ENCODE data around the gene LRRC3.

The LRRC3 gene

GRCh38 chr21:44437371-44437695 lies 18.0 kb upstream of the LRRC3 start:
- Histone ChIP-seq H3K27ac (ENCODE audit: low read depth, low read length) (peak overlapping the region; percentile 77), H3K4me1 (ENCODE audit: control insufficient read depth, insufficient read depth, low read length) (peaks cover 10% of the 10 kb centered on the region), H3K27me3 (ENCODE audit: control insufficient read depth, insufficient read depth, low read length) (no peaks in the 10 kb centered on the region), H3K4me3 (ENCODE audit: low read length) (no peak overlapping the region), H3K36me3 (ENCODE audit: control insufficient read depth, insufficient read depth, low read length) (no peaks in the 10 kb centered on the region), H3K9ac (ENCODE audit: low read length) (no peak overlapping the region)

DNA sequence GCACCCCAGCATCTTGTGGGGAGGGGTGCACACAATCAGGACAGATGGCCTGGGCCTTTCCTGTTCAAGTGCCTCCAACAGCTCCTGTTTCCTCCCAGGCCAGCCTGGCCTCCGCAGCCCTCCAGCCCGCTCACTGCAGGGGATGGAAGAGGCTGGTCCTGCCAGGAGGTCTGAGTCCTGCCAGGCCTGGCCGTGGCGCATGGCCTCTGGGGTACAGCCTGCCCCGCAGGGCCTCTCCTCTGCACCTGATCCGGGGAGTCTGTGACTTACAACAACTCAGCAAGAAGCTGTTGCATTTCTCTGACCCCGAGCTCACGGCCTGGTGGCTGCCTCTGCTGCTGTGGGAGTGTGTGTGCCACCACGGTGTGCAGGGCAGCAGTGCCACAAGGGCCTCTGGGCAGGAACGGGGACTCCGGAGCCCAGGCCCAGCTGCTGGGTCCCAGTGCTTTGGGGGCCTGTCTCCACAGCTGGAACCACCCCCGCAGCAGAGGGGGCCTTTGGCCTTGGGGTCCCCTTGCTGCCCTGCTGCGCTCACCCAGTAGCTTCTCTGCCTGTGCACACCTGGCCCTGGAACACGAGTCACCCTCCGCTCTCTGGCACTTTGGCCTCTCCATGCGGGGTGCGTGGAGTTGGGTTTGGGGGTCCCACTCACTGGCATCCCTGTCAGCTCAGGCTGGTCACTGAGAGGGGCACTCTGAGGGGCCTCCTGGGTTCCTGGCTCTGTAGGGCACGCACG lies 17.4 kb upstream of the LRRC3 start:
- no peak overlapping the region for H3K9ac ChIP-seq (ENCODE audit: low read length)
- no peak overlapping the region for H3K4me3 ChIP-seq (ENCODE audit: low read length)
- H3K27me3 ChIP-seq (ENCODE audit: control insufficient read depth, insufficient read depth, low read length): no peaks in the 10 kb centered on the region
- H3K36me3 ChIP-seq (ENCODE audit: control insufficient read depth, insufficient read depth, low read length): no peaks in the 10 kb centered on the region
- peak overlapping the region; percentile 77 for H3K27ac ChIP-seq (ENCODE audit: low read depth, low read length)
- H3K4me1 ChIP-seq (ENCODE audit: control insufficient read depth, insufficient read depth, low read length): peaks cover 10% of the 10 kb centered on the region

DNA sequence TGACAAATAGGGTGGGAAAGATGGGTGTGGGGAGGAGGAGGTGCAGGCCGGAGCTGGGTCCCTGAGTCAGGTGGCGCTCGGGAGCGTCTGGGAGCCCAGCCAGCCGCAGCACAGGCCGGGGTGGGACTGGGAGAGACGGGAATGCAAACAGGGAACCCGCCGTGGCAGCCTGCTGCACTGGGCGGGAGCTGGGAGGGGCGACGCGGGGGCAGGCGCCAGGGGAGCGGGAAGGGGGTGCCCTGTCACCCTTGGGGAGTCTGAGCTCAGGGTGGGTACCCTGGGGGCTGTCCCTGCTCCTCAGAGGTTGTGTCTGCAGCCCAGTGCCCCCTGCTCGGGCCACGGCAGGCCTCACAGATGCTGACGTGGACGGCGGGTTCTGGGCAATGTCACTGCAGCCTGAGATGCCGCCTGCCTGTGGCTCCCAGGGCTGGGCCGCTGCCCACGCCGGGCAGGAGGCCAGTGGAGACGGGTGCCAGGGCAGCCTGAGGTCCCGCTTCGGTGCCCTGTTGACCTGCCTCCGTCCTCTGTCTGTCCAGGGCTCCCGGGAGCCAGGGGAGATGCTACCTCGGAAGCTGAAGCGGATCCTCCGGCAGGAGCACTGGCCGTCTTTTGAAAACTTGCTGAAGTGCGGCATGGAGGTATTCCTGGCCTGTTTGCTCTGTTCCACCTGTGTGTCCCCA lies 16.6 kb upstream of the LRRC3 start:
- no peaks in the 10 kb centered on the region for H3K36me3 ChIP-seq (ENCODE audit: control insufficient read depth, insufficient read depth, low read length)
- no peak overlapping the region for H3K9ac ChIP-seq (ENCODE audit: low read length)
- no peaks in the 10 kb centered on the region for H3K27me3 ChIP-seq (ENCODE audit: control insufficient read depth, insufficient read depth, low read length)
- peaks cover 10% of the 10 kb centered on the region for H3K4me1 ChIP-seq (ENCODE audit: control insufficient read depth, insufficient read depth, low read length)
- H3K27ac ChIP-seq (ENCODE audit: low read depth, low read length): peak overlapping the region; percentile 77
- peak overlapping the region; percentile 29 for H3K4me3 ChIP-seq (ENCODE audit: low read length)

DNA sequence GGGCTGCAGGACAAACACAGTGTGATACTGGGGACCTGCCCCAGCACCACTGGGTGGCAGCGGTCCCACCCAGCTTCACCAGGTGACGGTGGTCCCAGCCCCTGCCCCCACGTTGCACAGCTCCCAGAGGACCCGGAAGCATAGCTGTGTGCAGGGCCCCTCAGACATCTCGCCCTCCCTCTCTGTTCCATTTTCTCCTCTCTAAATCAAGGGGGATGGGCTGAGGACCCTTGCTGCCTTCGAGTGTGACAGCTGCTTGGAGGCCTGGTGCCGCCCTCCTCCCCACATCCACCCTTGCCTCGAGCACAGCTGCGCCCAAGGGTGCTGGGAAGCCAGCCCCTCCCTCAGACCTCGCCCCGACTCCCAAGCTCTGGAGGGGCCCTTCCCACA lies 16.1 kb upstream of the LRRC3 start:
- no peaks in the 10 kb centered on the region for H3K27me3 ChIP-seq (ENCODE audit: control insufficient read depth, insufficient read depth, low read length)
- H3K36me3 ChIP-seq (ENCODE audit: control insufficient read depth, insufficient read depth, low read length): no peaks in the 10 kb centered on the region
- H3K4me1 ChIP-seq (ENCODE audit: control insufficient read depth, insufficient read depth, low read length): peaks cover 10% of the 10 kb centered on the region
- no peak overlapping the region for H3K4me3 ChIP-seq (ENCODE audit: low read length)
- H3K9ac ChIP-seq (ENCODE audit: low read length): no peak overlapping the region
- peak overlapping the region; percentile 77 for H3K27ac ChIP-seq (ENCODE audit: low read depth, low read length)

DNA sequence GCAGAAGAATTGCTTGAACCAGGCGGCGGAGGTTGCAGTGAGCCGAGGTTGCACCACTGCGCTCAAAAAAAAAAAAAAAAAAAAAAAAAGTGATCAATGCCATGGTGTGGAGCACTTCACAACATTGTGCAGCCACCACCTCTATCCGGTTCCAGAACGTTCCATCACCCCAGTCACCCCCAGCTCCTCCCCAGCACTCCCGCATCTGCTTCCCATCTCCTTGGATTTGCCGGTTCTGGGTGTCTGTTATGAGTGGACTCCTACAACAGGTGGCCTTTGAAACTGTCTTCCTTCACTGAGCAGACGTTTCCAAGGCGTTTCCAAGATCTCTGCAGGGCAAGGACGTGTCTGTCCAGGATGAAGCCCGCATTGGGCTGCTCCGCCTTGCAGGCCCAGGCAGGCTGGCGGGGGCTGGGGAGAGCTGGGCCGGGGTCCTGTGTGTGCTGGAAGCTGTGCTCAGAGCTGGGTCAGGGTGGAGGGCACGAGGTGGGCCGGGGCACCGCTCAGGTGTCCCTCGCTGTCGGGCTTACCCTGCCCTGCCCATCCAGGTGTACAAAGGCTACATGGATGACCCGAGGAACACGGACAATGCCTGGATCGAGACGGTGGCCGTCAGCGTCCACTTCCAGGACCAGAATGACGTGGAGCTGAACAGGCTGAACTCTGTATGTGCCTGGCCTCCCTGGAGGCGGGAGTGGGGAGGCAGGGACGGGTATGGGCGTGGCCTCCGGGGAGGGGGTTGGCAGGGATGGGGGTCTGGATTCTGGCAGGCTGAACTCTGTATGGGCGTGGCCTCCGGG lies 14.9 kb upstream of the LRRC3 start:
- H3K27me3 ChIP-seq (ENCODE audit: control insufficient read depth, insufficient read depth, low read length): no peaks in the 10 kb centered on the region
- no peaks in the 10 kb centered on the region for H3K36me3 ChIP-seq (ENCODE audit: control insufficient read depth, insufficient read depth, low read length)

DNA sequence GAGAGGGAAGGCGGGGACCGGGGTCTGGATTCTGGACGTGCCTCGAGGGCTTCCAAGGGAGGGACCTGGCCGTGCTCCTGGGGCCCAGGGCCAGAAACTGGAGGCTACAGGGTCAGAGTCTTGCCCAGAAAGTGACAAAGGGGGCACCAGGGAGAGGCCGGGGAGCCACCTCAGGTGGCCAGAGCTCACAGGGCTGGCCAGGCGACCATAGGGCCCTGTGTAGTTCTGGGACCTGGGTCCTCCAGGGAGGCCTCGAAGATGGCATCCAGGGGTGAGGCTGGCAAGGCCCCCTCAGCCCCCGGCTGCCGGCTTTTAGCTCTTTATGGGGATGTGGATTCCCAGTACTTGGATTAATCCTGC lies 14.3 kb upstream of the LRRC3 start:
- H3K36me3 ChIP-seq (ENCODE audit: control insufficient read depth, insufficient read depth, low read length): no peaks in the 10 kb centered on the region
- H3K27me3 ChIP-seq (ENCODE audit: control insufficient read depth, insufficient read depth, low read length): no peaks in the 10 kb centered on the region
- H3K27ac ChIP-seq (ENCODE audit: low read depth, low read length): no peak overlapping the region
- H3K4me3 ChIP-seq (ENCODE audit: low read length): no peak overlapping the region
- no peak overlapping the region for H3K9ac ChIP-seq (ENCODE audit: low read length)
- H3K4me1 ChIP-seq (ENCODE audit: control insufficient read depth, insufficient read depth, low read length): peaks cover 10% of the 10 kb centered on the region

More for the DNA sequence above, 14.9 kb upstream of the LRRC3 start:
- Histone ChIP-seq H3K4me3 (ENCODE audit: low read length) (no peak overlapping the region), H3K4me1 (ENCODE audit: control insufficient read depth, insufficient read depth, low read length) (peaks cover 10% of the 10 kb centered on the region), H3K9ac (ENCODE audit: low read length) (no peak overlapping the region), H3K27ac (ENCODE audit: low read depth, low read length) (no peak overlapping the region)

GRCh38 chr21:44441581-44442265 lies 13.6 kb upstream of the LRRC3 start:
- Histone ChIP-seq H3K27ac (ENCODE audit: low read depth, low read length) (no peak overlapping the region), H3K4me3 (ENCODE audit: low read length) (no peak overlapping the region), H3K36me3 (ENCODE audit: control insufficient read depth, insufficient read depth, low read length) (no peaks in the 10 kb centered on the region), H3K27me3 (ENCODE audit: control insufficient read depth, insufficient read depth, low read length) (no peaks in the 10 kb centered on the region), H3K4me1 (ENCODE audit: control insufficient read depth, insufficient read depth, low read length) (peaks cover 10% of the 10 kb centered on the region), H3K9ac (ENCODE audit: low read length) (no peak overlapping the region)

GRCh38 chr21:44442266-44443125 lies 12.8 kb upstream of the LRRC3 start:
- no peak overlapping the region for H3K27ac ChIP-seq (ENCODE audit: low read depth, low read length)
- H3K36me3 ChIP-seq (ENCODE audit: control insufficient read depth, insufficient read depth, low read length): no peaks in the 10 kb centered on the region
- no peaks in the 10 kb centered on the region for H3K27me3 ChIP-seq (ENCODE audit: control insufficient read depth, insufficient read depth, low read length)
- H3K4me3 ChIP-seq (ENCODE audit: low read length): no peak overlapping the region
- H3K9ac ChIP-seq (ENCODE audit: low read length): no peak overlapping the region
- H3K4me1 ChIP-seq (ENCODE audit: control insufficient read depth, insufficient read depth, low read length): peaks cover 8% of the 10 kb centered on the region

DNA sequence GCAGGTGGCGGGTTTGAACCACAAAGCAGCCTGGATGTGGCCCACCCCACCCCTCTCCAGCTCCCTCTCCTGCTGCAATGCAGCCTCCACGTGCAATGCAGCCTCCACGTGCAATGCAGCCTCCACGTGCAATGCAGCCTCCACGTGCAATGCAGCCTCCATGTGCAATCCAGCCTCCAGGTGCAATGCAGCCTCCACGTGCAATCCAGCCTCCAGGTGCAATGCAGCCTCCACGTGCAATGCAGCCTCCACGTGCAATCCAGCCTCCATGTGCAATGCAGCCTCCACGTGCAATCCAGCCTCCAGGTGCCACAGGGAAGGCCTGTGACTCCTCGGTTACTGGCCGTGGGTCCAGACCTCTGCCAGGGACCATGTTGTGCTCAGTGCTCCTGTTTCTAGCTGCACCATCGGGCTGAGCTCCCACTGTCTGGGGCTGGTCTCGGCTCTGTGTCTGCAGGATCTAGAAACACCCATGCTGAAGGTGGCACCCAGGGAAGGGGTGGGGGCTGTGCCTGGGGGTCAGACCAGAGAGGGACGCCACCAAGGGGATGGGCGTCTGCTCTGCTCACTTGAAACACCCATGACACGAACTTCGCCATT lies 11.9 kb upstream of the LRRC3 start:
- H3K9ac ChIP-seq (ENCODE audit: low read length): no peak overlapping the region
- H3K27me3 ChIP-seq (ENCODE audit: control insufficient read depth, insufficient read depth, low read length): no peaks in the 10 kb centered on the region
- H3K4me1 ChIP-seq (ENCODE audit: control insufficient read depth, insufficient read depth, low read length): no peaks in the 10 kb centered on the region
- H3K36me3 ChIP-seq (ENCODE audit: control insufficient read depth, insufficient read depth, low read length): no peaks in the 10 kb centered on the region
- no peak overlapping the region for H3K4me3 ChIP-seq (ENCODE audit: low read length)
- no peak overlapping the region for H3K27ac ChIP-seq (ENCODE audit: low read depth, low read length)

DNA sequence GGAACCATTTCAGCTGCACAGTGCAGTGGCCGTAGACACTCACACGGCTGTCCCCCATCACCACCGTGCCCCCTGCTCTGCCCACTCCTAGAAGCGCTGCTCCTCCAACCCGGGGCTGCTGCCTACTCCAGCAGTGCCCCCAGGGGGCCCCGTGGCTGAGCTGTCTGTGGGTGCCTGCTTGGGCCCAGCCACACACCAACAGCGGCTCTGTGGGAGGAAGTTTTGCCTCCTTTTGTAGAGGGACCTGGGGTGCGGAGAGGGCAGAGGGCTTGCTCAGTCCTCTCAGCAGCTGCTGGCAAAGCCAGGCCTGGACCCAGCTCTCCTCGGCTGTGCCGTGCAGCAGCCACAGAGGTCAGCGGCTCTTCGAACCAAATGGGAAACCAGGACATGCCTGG lies 11.4 kb upstream of the LRRC3 start:
- no peaks in the 10 kb centered on the region for H3K27me3 ChIP-seq (ENCODE audit: control insufficient read depth, insufficient read depth, low read length)
- no peaks in the 10 kb centered on the region for H3K4me1 ChIP-seq (ENCODE audit: control insufficient read depth, insufficient read depth, low read length)
- no peak overlapping the region for H3K9ac ChIP-seq (ENCODE audit: low read length)
- no peak overlapping the region for H3K4me3 ChIP-seq (ENCODE audit: low read length)
- H3K27ac ChIP-seq (ENCODE audit: low read depth, low read length): no peak overlapping the region
- H3K36me3 ChIP-seq (ENCODE audit: control insufficient read depth, insufficient read depth, low read length): no peaks in the 10 kb centered on the region

- H3K4me3 ChIP-seq (ENCODE audit: low read length): no peak overlapping the region
- no peaks in the 10 kb centered on the region for H3K36me3 ChIP-seq (ENCODE audit: control insufficient read depth, insufficient read depth, low read length)
- H3K27me3 ChIP-seq (ENCODE audit: control insufficient read depth, insufficient read depth, low read length): no peaks in the 10 kb centered on the region
- H3K9ac ChIP-seq (ENCODE audit: low read length): no peak overlapping the region
- H3K27ac ChIP-seq (ENCODE audit: low read depth, low read length): no peak overlapping the region
- H3K4me1 ChIP-seq (ENCODE audit: control insufficient read depth, insufficient read depth, low read length): no peaks in the 10 kb centered on the region
Measured at GRCh38 chr21:44444286-44444931, 10.9 kb upstream of the LRRC3 start.

All from rectal smooth muscle tissue (tissue), 1 donor.